CD4-positive, CD25-positive, alpha-beta regulatory T cell (primary cell): Measurements from ENCODE around the gene ADCY9. TPM values are rescaled to one million over a fixed set of nuclear protein-coding genes. Genes with fewer than 3 reads are reported as not detected.

Experiments used
- ATAC-seq, 2 donors: fragments of 150-1000 bp; cut with Tn5 transposase; one replicate each; pipeline ENCODE4 v1.10.0; 2021; ENCODE audit warnings: low read depth in 2 of 2, moderate number of reproducible peaks in 2 of 2, moderate library complexity in 1 of 2
- DNase-seq, 3 donors: peaks; one replicate each; pipeline versions ENCODE4 v3.0.0 to v3.0.0-alpha.2; 2012 to 2022; ENCODE audit warnings: mixed read lengths in 1 of 3
- H3K27ac ChIP-seq: one replicate; pipeline ENCODE4 v1.7.0; 2013; ENCODE audit warnings: mild to moderate bottlenecking, low read length; ENCODE audit not compliant: insufficient read depth, poor library complexity, severe bottlenecking
- H3K27me3 ChIP-seq: one replicate; pipeline ENCODE4 v1.7.0; 2013; ENCODE audit warnings: low read length; ENCODE audit not compliant: control insufficient read depth, insufficient read depth
- H3K36me3 ChIP-seq: one replicate; pipeline ENCODE4 v1.7.0; 2013; ENCODE audit warnings: mild to moderate bottlenecking, low read length, moderate library complexity; ENCODE audit not compliant: control insufficient read depth, insufficient read depth
- H3K4me1 ChIP-seq: 2 replicates; pipeline ENCODE4 v1.7.0; 2013; ENCODE audit warnings: mild to moderate bottlenecking, low read length; ENCODE audit not compliant: insufficient read depth, control insufficient read depth, poor library complexity, severe bottlenecking
- H3K4me3 ChIP-seq: one replicate; pipeline ENCODE4 v1.7.0; 2013; ENCODE audit warnings: low read depth, mild to moderate bottlenecking, low read length, moderate library complexity
- H3K9me3 ChIP-seq, 2 experiments: 1 replicate in 1 of 2; 2 replicates in 1 of 2; pipeline ENCODE4 v1.7.0; 2013; ENCODE audit warnings: low read length in 2 of 2, mild to moderate bottlenecking in 1 of 2, moderate library complexity in 1 of 2; ENCODE audit not compliant: control insufficient read depth in 2 of 2
- H3K27ac Mint-ChIP-seq, 3 donors: one replicate each; pipeline ENCODE4 v1.8.0; 2020 to 2022; ENCODE audit warnings: mild to moderate bottlenecking in 3 of 3, mixed read lengths in 3 of 3, moderate library complexity in 2 of 3
- H3K27me3 Mint-ChIP-seq: one replicate; pipeline ENCODE4 v1.8.0; 2022; ENCODE audit warnings: mild to moderate bottlenecking, mixed read lengths
- H3K36me3 Mint-ChIP-seq: one replicate; pipeline ENCODE4 v1.8.0; 2020; ENCODE audit warnings: mixed read lengths
- H3K4me1 Mint-ChIP-seq, 4 donors: one replicate each; pipeline ENCODE4 v1.8.0; 2020 to 2022; ENCODE audit warnings: mixed read lengths in 4 of 4, mild to moderate bottlenecking in 1 of 4
- H3K4me3 Mint-ChIP-seq, 4 donors: one replicate each; pipeline ENCODE4 v1.8.0; 2020 to 2022; ENCODE audit warnings: mild to moderate bottlenecking in 4 of 4, mixed read lengths in 4 of 4, moderate library complexity in 3 of 4
- H3K9me3 Mint-ChIP-seq, 7 donors: one replicate each; pipeline ENCODE4 v1.8.0; 2020 to 2022; ENCODE audit warnings: mixed read lengths in 7 of 7, mild to moderate bottlenecking in 3 of 7, moderate library complexity in 2 of 7
- polyA plus RNA-seq, 4 donors: library from polyadenylated mRNA; unstranded; fragments of 300-500 nt; fragmentation: Illumina TruSeq; gene quantifications; one replicate each; pipeline ENCODE4 v1.2.3, GENCODE V29; 2021
- total RNA-seq: library from RNA; stranded (reverse); gene quantifications from one replicate; pipeline ENCODE4 v1.2.3, GENCODE V29; 2022

ADCY9 gene
- total and polyA plus RNA-seq, 5 donors from 2014 or later: 0.06 to 7.8 (median 0.23) TPM

- H3K4me1 Mint-ChIP-seq: peaks cover 2 to 39% (median 6%) of the 10 kb centered on the region in 4 donors
- peaks cover 0 to 4% (median 0%) of the 10 kb centered on the region in 7 donors for H3K9me3 Mint-ChIP-seq
- H3K27ac Mint-ChIP-seq: no peak overlapping the region
- DNase-seq (peak in 1 of 3 donors; percentile 21), ATAC-seq (no peak)
- Histone ChIP-seq H3K4me1 (peaks cover 12% of the 10 kb centered on the region), H3K4me3 (no peak overlapping the region), H3K9me3 (no peaks in the 10 kb centered on the region), H3K27ac (no peak overlapping the region), H3K36me3 (no peaks in the 10 kb centered on the region), H3K27me3 (no peaks in the 10 kb centered on the region)
- peaks cover 6% of the 10 kb centered on the region for H3K27me3 Mint-ChIP-seq
- H3K4me3 Mint-ChIP-seq: no peak overlapping the region
- H3K36me3 Mint-ChIP-seq: peaks cover 5% of the 10 kb centered on the region
Observed at GRCh38 chr16:4110680-4111079, 5.6 kb downstream of the ADCY9 start.

GRCh38 chr16:4110065-4110464 is 6.2 kb downstream of the ADCY9 start:
- H3K27me3 ChIP-seq: no peaks in the 10 kb centered on the region
- DNase-seq (no peak), ATAC-seq (no peak)
- Mint-ChIP-seq H3K36me3 (peaks cover 5% of the 10 kb centered on the region), H3K4me1 (peaks cover 2 to 39% (median 6%) of the 10 kb centered on the region in 4 donors), H3K4me3 (no peak overlapping the region), H3K27ac (no peak overlapping the region), H3K27me3 (peaks cover 6% of the 10 kb centered on the region), H3K9me3 (peaks cover 0 to 4% (median 0%) of the 10 kb centered on the region in 7 donors)
- H3K36me3 ChIP-seq: no peaks in the 10 kb centered on the region
- no peaks in the 10 kb centered on the region for H3K9me3 ChIP-seq
- peaks cover 6% of the 10 kb centered on the region for H3K4me1 ChIP-seq
- no peak overlapping the region for H3K4me3 ChIP-seq
- H3K27ac ChIP-seq: no peak overlapping the region

DNA sequence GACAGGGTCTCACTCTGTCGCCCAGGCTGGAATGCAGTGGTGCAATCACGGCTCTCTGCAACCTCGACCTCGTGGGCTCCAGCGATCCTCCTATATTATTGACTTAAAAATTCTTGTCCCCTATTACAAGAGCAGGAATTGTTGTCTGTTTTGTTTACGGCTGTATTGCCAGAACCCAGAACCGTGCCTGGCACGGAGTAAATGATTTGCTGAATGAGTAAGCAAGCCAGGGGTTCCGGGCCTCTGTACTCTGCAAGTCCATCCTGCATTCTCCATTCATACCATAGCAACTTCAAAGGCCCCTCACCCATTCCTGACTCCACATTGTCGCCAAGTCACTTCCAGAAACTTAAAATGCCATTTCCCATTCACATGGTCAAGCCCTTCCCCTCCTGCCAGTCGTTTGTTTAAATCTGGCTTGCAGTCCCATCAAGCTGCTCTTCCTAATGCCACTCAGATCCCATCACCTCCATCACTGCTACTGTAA is 6.9 kb downstream of the ADCY9 start:
- Mint-ChIP-seq H3K4me1 (peaks cover 2 to 33% (median 6%) of the 10 kb centered on the region in 4 donors), H3K27me3 (no peaks in the 10 kb centered on the region), H3K36me3 (peaks cover 5% of the 10 kb centered on the region), H3K27ac (no peak overlapping the region), H3K4me3 (no peak overlapping the region), H3K9me3 (peaks cover 0 to 2% (median 0%) of the 10 kb centered on the region in 7 donors)
- no peaks in the 10 kb centered on the region for H3K27me3 ChIP-seq
- no peak overlapping the region for H3K4me3 ChIP-seq
- no peak for DNase-seq
- H3K4me1 ChIP-seq: peaks cover 4% of the 10 kb centered on the region
- no peaks in the 10 kb centered on the region for H3K36me3 ChIP-seq
- no peak overlapping the region for H3K27ac ChIP-seq
- no peaks in the 10 kb centered on the region for H3K9me3 ChIP-seq
- no peak for ATAC-seq

DNA sequence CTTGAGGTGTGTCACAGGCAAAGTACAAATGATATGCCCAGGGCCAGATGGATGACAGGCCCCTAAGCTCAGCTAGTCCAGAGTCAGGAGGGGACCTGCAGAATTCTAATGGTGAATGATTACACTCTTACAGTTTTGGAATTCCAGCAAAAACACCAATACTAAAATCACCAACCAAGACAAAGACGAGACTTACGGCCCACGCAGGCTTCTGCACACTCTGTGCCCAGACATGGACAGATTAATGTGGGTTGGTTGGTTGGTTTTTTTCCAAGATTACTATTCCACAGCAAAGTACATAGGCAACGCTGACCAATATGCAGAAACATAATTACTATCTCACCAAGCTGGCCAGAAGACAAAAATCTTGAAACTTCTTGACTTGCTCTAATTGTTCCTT is 9.7 kb downstream of the ADCY9 start:
- ATAC-seq (no peak), DNase-seq (no peak)
- Histone ChIP-seq H3K36me3 (no peaks in the 10 kb centered on the region), H3K27me3 (no peaks in the 10 kb centered on the region), H3K9me3 (no peaks in the 10 kb centered on the region), H3K4me1 (no peaks in the 10 kb centered on the region), H3K4me3 (no peak overlapping the region), H3K27ac (no peak overlapping the region)
- Mint-ChIP-seq H3K4me3 (no peak overlapping the region), H3K4me1 (peaks cover 0 to 8% (median under 1%) of the 10 kb centered on the region in 4 donors), H3K36me3 (peaks cover 5% of the 10 kb centered on the region), H3K9me3 (peaks cover 0 to 2% (median 0%) of the 10 kb centered on the region in 7 donors), H3K27me3 (no peaks in the 10 kb centered on the region), H3K27ac (no peak overlapping the region)

DNA sequence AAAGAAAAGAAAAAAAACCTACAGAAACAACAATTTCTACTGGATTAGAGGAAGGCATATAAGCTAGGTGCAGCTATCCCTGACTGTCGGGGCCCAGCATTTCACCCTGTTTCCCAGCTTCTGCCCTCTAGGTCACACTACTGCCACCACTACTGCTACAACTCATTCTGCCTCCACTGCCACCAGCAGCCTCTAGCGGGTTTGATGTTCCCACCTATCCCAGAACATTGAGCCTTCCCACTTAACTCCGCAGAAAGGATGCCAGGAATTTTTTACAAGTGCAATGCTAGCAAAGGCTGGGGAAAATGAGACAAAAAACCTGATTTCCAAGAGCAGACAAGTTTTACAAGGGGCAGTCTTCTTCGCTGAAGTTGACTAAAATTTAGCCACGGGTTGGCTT is 10.4 kb downstream of the ADCY9 start:
- ATAC-seq: no peak
- Histone ChIP-seq H3K4me1 (no peaks in the 10 kb centered on the region), H3K36me3 (no peaks in the 10 kb centered on the region), H3K27ac (no peak overlapping the region), H3K4me3 (no peak overlapping the region), H3K9me3 (no peaks in the 10 kb centered on the region), H3K27me3 (no peaks in the 10 kb centered on the region)
- no peak for DNase-seq
- Mint-ChIP-seq H3K4me3 (peak overlapping the region in 1 of 4 donors; percentile 47), H3K36me3 (peaks cover 5% of the 10 kb centered on the region), H3K9me3 (peaks cover 0 to 2% (median 0%) of the 10 kb centered on the region in 7 donors), H3K27me3 (no peaks in the 10 kb centered on the region), H3K27ac (no peak overlapping the region), H3K4me1 (peaks cover 0 to 5% (median 0%) of the 10 kb centered on the region in 4 donors)

- no peak overlapping the region for H3K27ac Mint-ChIP-seq
- Histone ChIP-seq H3K4me1 (no peaks in the 10 kb centered on the region), H3K27ac (no peak overlapping the region), H3K9me3 (no peaks in the 10 kb centered on the region), H3K4me3 (no peak overlapping the region), H3K36me3 (no peaks in the 10 kb centered on the region), H3K27me3 (no peaks in the 10 kb centered on the region)
- peaks cover 5% of the 10 kb centered on the region for H3K36me3 Mint-ChIP-seq
- no peak for ATAC-seq
- H3K4me1 Mint-ChIP-seq: no peaks in the 10 kb centered on the region
- peaks cover under 1% of the 10 kb centered on the region for H3K27me3 Mint-ChIP-seq
- H3K9me3 Mint-ChIP-seq: no peaks in the 10 kb centered on the region
- no peak overlapping the region for H3K4me3 Mint-ChIP-seq
- DNase-seq: no peak
Observed at GRCh38 chr16:4103745-4104144, 12.5 kb downstream of the ADCY9 start.

- H3K9me3 Mint-ChIP-seq: no peaks in the 10 kb centered on the region
- H3K4me3 Mint-ChIP-seq: no peak overlapping the region
- Histone ChIP-seq H3K9me3 (no peaks in the 10 kb centered on the region), H3K4me3 (no peak overlapping the region), H3K4me1 (no peaks in the 10 kb centered on the region), H3K36me3 (no peaks in the 10 kb centered on the region), H3K27me3 (no peaks in the 10 kb centered on the region), H3K27ac (no peak overlapping the region)
- no peak overlapping the region for H3K27ac Mint-ChIP-seq
- H3K4me1 Mint-ChIP-seq: peaks cover 0 to 2% (median 0%) of the 10 kb centered on the region in 4 donors
- H3K36me3 Mint-ChIP-seq: peaks cover 4% of the 10 kb centered on the region
- ATAC-seq (no peak), DNase-seq (no peak)
- peaks cover 5% of the 10 kb centered on the region for H3K27me3 Mint-ChIP-seq
Observed at GRCh38 chr16:4101421-4102219, 14.6 kb downstream of the ADCY9 start.

DNA sequence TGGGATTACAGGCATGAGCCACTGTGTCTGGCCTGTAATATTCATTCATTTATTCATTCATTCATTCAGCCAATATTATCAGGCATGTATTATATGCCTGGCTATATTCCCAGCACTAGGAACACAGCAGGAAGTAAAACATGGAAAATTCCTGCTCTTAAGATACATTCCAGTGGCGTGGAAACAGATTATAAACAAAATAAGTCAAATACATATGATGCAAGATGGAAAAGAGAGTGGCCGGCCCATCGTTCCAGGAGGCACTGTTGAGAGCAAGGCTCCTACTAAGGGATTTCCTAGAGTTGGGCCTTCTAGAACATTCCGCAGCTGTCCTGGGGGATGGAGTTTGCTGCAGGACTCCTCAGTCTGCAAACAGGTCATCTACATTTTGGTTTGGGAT is 17.7 kb downstream of the ADCY9 start:
- Histone ChIP-seq H3K36me3 (no peaks in the 10 kb centered on the region), H3K4me3 (no peak overlapping the region), H3K4me1 (no peaks in the 10 kb centered on the region), H3K27me3 (no peaks in the 10 kb centered on the region), H3K9me3 (no peaks in the 10 kb centered on the region), H3K27ac (no peak overlapping the region)
- Mint-ChIP-seq H3K9me3 (no peaks in the 10 kb centered on the region), H3K27ac (no peak overlapping the region), H3K4me1 (peaks cover 0 to 4% (median 0%) of the 10 kb centered on the region in 4 donors), H3K36me3 (no peaks in the 10 kb centered on the region), H3K4me3 (no peak overlapping the region), H3K27me3 (peaks cover 5% of the 10 kb centered on the region)
- DNase-seq: no peak
- ATAC-seq: no peak
